ENCODE measurements around the gene KLF11.
"Not testable (repeated sequence)": the region's sequence is repeated elsewhere in the genome, so short reads cannot be mapped to it uniquely, and the experiment has no call there.

KLF11 gene

DNA sequence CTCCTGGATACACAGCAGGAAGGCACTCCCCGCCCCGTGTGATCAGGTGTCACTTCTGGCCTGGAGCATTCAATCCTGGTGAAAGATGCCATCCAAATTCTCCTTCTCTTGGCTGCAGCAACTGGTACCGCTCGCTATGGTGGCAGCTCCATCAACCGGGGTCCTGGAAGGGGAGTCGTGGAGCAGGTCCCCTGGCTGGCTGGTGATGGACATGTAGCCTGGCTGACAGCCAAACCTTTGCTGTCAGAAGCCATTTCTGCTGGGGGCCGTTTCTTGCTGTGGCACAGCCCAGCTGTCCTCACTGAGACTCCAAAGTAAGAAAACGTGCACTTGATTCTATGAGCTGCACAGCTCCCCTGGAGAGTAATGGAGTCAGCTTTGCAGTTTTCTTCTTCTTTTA, 44.0 kb downstream of the KLF11 start:
- DNase-seq, result no peak

DNA sequence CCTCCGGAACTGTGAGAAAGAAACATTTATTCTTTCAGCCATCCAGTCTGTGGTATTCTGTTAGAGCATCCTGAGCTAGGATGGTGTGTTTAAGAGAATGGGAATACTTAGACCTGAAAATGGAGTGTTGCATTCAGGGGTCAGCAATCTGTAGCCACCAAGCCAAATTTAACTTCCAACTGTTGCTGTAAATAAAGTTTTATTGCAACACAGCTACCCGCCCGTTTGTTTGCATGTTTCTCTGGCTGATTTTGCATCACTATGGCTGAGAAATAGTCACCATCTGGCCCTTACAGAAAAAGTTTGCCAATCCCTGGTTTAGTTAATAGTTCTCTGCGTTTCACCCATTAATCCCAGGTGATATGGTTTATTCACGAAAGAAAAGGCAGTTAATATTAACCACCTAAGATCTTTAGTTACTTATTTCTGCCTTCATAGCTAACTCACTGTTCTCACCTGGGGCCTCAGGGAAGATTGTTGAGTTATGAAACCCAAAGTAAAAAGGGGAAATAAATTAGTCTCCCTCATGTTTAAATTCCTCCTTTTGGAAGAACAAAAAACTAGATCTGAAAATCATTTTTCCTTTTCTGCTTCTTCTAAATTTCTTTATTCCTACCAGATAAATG, 46.3 kb downstream of the KLF11 start:
- DNase-seq, result no peak

DNA sequence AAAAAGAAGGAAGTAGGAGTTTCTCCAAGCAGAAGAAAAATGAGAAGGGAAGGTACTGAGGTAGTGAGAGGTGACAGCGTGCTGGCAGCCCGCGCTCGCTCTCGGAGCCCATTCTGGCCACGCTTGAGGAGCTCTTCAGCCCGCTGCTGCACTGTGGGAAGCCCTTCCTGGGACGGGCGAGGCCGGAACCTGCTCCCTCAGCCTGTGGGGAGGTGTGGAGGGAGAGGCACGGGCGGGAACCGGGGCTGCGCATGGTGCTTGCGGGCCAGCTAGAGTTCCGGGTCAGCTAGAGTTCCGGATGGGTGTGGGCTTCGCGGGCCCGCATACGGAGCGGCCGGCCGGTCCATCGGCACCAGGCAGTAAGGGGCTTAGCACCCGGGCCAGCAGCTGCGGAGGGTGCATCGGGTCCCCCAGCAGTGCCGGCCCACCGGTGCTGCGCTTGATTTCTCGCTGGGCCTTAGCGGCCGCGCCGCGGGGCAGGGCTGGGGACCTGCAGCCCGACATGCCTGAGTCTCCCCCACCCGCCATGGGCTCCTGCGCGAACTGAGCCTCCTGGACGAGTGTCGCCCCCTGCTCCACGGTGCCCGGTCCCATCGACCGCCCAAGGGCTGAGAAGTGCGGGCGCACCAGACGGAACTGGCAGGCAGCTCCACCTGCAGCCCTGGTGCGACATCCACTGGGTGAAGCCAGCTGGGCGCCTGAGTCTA, 48.0 kb downstream of the KLF11 start:
- peak in 1 of 2 experiments; percentile 79 for DNase-seq

DNA sequence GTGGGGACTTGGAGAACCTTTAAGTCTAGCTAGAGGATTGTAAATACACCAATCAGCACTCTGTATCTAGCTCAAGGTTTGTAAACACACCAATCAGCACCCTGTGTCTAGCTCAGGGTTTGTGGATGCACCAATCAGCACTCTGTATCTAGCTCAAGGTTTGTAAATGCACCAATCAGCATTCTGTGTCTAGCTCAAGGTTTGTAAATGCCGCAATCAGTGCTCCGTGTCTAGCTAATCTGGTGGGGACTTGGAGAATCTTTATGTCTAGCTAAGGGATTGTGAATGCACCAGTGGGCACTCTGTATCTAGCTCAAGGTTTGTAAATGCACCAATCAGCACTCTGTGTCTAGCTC, 48.5 kb downstream of the KLF11 start:
- not testable (repeated sequence) for DNase-seq

DNA sequence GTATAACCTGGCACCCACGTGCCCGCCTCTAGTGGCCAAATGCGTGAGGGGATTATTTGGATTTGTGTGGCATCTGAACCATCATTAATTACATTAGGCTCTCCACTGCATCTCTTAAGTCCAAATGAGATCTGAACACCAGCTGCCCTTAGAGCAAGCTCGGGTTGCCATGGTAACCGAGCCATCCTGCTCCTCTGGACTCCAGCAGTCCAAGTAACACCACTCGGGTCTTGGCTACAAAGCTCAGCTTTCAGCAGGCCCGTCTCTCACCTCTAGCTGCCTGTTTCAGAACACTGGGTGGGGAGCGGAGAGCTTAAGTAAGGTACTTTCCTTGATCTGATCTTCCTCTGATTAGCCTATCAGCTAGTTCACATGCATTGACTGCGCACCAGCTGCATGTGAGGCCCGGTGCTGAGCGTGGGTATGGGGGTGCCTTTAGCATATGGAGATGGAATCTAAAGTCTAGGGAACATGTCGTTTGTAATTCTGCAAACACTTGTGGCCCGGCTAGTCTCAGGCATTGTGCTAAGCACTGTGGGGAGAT, 51.0 kb downstream of the KLF11 start:
- peak; percentile 99 to 100 for DNase-seq

DNA sequence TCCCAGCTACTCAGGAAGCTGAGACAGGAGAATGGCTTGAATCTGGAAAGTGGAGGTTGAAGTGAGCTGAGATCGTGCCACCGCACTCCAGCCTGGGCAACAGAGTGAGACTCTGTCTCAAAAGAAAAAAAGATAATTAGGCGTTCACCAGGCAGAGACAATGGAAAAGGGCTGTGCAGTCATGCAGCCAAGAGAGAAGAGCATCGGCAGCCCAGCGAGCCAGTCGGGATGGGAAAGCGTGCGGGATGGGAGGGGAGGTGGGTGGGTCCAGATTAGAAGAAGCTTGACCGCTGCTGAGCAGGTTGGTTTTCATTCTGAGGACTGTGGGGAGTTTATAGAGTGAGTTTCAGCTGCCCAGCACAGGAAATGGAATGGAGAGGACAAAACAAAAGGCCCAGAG, 51.8 kb downstream of the KLF11 start:
- no peak for DNase-seq

DNA sequence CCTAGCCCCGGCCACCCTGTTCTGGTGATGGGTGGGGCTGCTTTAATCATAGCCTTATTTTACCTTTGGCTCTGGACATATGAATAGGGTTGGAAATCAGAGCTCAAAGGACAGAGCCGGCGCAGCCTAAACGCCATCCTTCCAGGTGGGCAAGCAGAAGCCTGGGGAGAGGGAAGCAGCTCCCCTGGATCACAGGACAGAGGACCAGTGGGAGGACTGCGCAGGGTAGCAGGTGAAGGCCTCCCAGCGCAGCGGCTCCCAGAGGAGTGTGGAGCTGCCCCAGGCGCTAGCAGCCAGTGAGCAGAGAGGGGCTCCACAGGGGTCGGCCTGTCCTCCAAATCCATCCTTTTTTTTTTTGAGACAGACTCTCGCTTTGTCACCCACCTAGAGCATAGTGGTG, 53.3 kb downstream of the KLF11 start:
- DNase-seq, result no peak

DNA sequence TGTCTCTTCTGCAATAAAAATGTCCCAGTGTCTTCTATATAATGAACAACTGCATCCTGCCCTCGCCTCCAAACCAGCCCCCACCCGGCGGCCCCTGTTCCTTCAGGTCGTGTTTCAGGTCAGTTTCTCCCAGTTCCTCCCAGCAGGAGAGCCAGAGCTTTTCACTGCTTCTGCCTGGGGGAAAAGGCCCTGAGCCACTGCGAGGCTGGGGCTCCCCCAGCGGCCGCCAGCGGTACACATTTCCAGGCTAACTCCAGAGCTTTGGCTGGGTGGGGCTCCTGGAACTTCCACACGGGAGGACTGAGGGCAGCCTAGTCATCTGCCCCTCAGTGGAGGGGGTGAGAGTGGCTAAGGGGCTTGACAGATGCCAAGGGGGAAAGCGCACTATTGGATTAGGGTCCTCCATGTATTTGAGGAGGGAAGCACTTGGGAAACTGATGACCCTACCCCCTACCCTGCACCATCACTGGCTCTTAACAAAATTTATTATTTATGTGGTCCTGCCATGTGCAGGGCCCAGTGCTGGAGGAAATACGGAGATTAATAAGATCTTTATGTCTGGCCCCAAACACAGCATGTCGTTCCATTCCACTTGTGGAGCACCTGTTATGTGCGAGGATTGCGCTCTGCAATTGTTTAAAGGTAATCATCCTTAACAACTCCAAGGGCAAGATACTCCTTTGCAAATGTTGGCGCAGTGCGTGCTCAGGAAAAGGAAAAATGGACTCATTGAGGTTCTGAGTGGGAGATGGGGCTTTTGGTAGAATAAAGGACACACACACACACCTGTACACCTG, 54.2 kb downstream of the KLF11 start:
- peak; percentile 51 to 79 for DNase-seq

DNA sequence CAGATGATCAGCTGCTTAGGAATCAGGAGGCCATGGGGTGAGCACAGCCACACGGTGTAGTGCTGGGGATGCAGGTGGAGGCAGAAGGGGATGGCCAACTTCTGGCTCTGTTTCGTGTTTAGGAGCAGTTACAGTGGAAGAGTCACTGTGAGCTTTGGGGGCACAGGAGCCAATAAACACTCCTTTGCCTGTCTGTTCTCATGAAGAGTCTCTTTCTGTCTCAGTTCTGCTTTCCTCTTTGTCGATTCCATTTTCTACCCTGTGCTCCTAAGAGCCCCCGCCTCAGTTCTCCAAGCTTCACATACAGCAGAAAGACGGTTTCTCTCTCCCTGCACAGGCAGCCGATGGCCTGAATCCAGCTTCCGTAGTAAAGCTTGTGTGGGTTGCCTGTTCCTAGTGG, 58.1 kb downstream of the KLF11 start:
- DNase-seq, result no peak

DNA sequence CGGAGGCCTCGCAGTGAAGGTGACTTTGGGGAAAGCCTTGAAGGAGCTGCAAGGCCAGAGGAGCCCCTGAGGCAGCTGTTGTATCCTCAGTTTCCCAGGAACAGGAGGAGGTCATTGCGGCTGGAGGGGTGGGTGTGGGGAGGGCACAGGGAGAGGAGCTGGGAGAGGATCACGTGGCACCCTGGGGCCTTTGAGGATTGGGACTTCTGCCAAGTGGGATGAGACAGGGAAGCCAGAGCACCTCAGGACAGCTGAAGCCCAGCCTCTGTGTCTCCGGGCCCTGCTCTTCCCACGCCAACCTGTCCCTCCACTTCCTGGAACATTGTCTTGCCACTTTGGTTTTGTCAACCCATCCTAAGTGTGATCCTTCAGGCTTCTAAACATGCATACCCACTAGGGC, 59.8 kb downstream of the KLF11 start:
- DNase-seq, result peak in 1 of 2 experiments; percentile 19
